ENCODE results near the gene MARCHF3. TPM values are rescaled to one million over a fixed set of nuclear protein-coding genes. Genes with fewer than 3 reads are reported as not detected.
"Not testable (repeated sequence)": the region's sequence is repeated elsewhere in the genome, so short reads cannot be mapped to it uniquely, and the experiment has no call there.

MARCHF3 gene
- total RNA-seq, 1 donor from 2014 or later, result 3.1 TPM

DNA sequence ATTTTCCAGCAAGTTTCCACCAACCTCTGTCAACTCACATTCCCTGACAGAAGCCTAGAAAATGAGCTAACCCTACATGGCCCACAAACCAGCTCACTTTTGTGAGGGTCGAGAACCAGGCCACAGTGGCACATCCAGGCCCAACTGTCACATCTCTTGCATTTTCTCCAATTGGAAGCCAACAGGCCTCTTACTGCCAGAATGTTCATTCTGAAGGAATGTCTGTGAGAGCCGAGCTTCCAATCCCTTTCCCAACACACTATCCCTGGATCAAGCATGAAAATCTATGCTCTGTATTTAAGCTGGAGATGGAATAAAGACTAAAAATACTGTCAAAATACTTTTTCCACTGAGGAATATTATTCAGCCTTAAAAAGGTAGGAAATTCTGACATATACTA lies 20.0 kb downstream of the MARCHF3 start:
- H3K4me1 Mint-ChIP-seq, result no peaks in the 10 kb centered on the region
- no peaks in the 10 kb centered on the region for H3K36me3 Mint-ChIP-seq (ENCODE audit: low read depth)
- no peak overlapping the region for H3K4me3 Mint-ChIP-seq
- no peaks in the 10 kb centered on the region for H3K9me3 Mint-ChIP-seq
- H3K27me3 Mint-ChIP-seq (ENCODE audit: low read depth), result no peaks in the 10 kb centered on the region
- no peak for DNase-seq (ENCODE audit: low read depth, low spot score)
- TF ChIP-seq, protein P1, sequence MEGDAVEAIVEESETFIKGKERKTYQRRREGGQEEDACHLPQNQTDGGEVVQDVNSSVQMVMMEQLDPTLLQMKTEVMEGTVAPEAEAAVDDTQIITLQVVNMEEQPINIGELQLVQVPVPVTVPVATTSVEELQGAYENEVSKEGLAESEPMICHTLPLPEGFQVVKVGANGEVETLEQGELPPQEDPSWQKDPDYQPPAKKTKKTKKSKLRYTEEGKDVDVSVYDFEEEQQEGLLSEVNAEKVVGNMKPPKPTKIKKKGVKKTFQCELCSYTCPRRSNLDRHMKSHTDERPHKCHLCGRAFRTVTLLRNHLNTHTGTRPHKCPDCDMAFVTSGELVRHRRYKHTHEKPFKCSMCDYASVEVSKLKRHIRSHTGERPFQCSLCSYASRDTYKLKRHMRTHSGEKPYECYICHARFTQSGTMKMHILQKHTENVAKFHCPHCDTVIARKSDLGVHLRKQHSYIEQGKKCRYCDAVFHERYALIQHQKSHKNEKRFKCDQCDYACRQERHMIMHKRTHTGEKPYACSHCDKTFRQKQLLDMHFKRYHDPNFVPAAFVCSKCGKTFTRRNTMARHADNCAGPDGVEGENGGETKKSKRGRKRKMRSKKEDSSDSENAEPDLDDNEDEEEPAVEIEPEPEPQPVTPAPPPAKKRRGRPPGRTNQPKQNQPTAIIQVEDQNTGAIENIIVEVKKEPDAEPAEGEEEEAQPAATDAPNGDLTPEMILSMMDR (conservative IDR thresholded peaks at IDR 0.05), result no peak
- no peak overlapping the region for H3K27ac Mint-ChIP-seq (ENCODE audit: unreplicated experiment)

DNA sequence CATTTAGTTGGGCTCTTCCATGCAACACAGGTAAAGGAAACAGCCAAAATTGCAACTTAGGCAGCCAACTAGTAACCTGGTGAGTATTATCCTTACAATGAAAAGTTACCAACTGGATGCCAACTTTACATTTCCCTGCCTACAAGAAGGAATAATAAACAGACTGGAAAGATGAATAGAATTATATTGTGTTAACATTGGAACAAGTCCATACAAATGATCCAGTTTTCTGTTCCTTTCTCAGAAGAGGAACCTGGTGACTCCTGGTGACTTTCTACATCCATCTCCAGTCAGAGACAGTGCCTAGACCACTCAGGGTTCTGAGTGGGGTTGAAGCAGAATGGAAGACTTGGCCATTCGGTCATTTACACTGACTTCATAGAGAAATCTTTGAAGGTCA lies 20.6 kb downstream of the MARCHF3 start:
- H3K4me1 Mint-ChIP-seq, result no peaks in the 10 kb centered on the region
- TF ChIP-seq, protein P1 (conservative IDR thresholded peaks at IDR 0.05), result no peak
- H3K36me3 Mint-ChIP-seq (ENCODE audit: low read depth), result no peaks in the 10 kb centered on the region
- no peak overlapping the region for H3K4me3 Mint-ChIP-seq
- H3K9me3 Mint-ChIP-seq, result no peaks in the 10 kb centered on the region
- no peak overlapping the region for H3K27ac Mint-ChIP-seq (ENCODE audit: unreplicated experiment)
- no peaks in the 10 kb centered on the region for H3K27me3 Mint-ChIP-seq (ENCODE audit: low read depth)
- DNase-seq (ENCODE audit: low read depth, low spot score), result no peak

DNA sequence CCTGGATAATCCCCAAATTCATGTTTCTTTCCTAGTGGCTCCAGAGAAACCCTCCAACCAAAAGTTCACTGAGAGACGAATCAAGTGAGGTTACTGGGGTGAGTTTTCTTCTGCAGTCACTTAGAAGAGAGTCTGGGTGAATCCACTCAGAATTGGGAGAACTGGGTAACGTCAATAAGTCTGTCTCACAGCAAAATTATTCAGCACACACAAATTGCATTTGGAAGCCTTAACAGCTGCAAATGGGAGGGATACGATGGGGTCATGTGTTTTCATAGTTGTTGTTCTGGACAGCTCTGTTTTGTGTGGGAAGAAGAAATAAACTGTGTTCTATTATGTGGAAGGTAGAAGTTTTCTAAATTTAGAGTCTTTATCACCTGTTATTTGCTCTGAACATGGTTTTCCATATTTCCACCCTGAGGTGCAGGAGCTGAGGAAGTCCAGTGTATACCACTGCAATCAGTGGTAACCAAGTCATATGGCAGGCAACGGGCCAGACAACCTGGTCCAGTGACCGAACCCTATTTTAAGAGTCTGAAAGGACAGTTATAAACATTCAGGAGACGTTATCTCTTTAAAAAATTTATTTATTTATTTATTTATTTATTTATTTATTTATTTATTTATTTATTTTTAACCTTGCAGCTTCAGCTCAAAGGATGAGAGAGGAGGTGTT lies 21.9 kb downstream of the MARCHF3 start:
- Mint-ChIP-seq H3K27me3 (ENCODE audit: low read depth) (no peaks in the 10 kb centered on the region), H3K36me3 (ENCODE audit: low read depth) (no peaks in the 10 kb centered on the region), H3K9me3 (no peaks in the 10 kb centered on the region), H3K27ac (ENCODE audit: unreplicated experiment) (no peak overlapping the region), H3K4me3 (no peak overlapping the region), H3K4me1 (no peaks in the 10 kb centered on the region)
- no peak for DNase-seq (ENCODE audit: low read depth, low spot score)
- TF ChIP-seq, protein P1 (conservative IDR thresholded peaks at IDR 0.05), result no peak

DNA sequence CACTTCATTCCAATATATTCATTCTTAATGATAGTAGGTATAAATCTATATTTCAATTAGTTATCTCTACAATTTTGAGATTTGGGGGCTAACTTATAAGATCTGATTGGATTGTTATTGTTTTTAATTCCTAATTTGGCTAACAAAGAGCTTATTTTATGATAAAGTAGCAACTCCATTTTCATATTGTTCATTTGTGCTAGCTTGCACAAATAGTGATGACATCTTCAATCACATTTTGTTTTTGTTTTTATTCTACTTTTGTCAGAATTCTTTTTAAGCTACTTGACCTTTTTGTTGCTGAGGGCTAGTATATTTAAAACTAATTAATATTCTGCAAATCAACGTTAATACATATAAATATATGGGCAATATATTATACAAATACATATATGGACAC lies 22.8 kb downstream of the MARCHF3 start:
- no peak for DNase-seq (ENCODE audit: low read depth, low spot score)
- H3K27me3 Mint-ChIP-seq (ENCODE audit: low read depth), result no peaks in the 10 kb centered on the region
- H3K36me3 Mint-ChIP-seq (ENCODE audit: low read depth), result no peaks in the 10 kb centered on the region
- H3K4me3 Mint-ChIP-seq, result no peak overlapping the region
- H3K4me1 Mint-ChIP-seq, result peaks cover 4% of the 10 kb centered on the region
- no peaks in the 10 kb centered on the region for H3K9me3 Mint-ChIP-seq
- TF ChIP-seq, protein P1 (conservative IDR thresholded peaks at IDR 0.05), result no peak
- no peak overlapping the region for H3K27ac Mint-ChIP-seq (ENCODE audit: unreplicated experiment)

DNA sequence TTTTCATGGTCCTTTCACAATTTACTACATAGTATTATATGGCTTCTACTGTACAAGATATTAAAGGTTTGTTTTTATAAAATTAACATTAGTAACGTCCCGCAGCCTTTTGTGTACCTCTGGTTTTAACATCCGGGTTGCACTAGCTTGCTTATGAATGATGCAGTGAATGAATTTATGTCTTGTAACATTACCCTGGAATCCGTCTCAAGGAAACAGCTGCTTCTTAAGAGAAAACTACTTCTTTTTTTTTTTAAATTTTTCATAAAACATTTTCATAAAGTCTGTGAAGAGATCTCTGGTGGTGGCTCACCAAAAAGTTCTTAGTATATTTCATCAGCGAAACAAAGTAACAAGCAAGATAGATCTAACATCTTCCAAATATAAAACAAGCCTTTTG lies 23.6 kb downstream of the MARCHF3 start:
- Mint-ChIP-seq H3K9me3 (no peaks in the 10 kb centered on the region), H3K36me3 (ENCODE audit: low read depth) (no peaks in the 10 kb centered on the region), H3K27me3 (ENCODE audit: low read depth) (no peaks in the 10 kb centered on the region), H3K27ac (ENCODE audit: unreplicated experiment) (no peak overlapping the region), H3K4me1 (peaks cover 9% of the 10 kb centered on the region), H3K4me3 (no peak overlapping the region)
- TF ChIP-seq, protein P1 (conservative IDR thresholded peaks at IDR 0.05), result no peak
- no peak for DNase-seq (ENCODE audit: low read depth, low spot score)

DNA sequence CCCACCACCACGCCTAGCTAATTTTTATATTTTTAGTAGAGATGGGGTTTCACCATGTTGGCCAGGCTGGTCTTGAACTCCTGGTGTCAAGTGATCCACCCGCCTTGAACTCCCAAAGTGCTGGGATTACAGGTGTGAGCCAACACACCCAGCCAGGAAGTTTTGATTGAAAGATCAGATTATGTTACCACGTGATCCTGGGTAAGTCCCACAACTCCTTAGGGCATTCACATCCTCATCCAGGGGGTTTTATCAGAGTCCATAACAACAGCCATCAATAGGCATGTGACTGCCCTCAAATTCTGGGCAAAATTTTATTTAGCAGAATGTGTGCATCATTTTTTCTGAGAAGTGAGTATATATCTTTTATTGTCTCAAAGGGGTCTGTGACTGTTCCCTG lies 25.1 kb downstream of the MARCHF3 start:
- not testable (repeated sequence) for H3K27ac Mint-ChIP-seq (ENCODE audit: unreplicated experiment); H3K27me3 Mint-ChIP-seq (ENCODE audit: low read depth); H3K9me3 Mint-ChIP-seq; DNase-seq (ENCODE audit: low read depth, low spot score); H3K4me3 Mint-ChIP-seq; H3K36me3 Mint-ChIP-seq (ENCODE audit: low read depth); H3K4me1 Mint-ChIP-seq
